Ishikawa (cell line): ENCODE measurements around the gene PALLD.

Experiments
- CEBPB ChIP-seq: IDR thresholded peaks from 2 replicates; pipeline ENCODE4 v1.6.1; 2012
- CREB1 ChIP-seq: IDR thresholded peaks from 2 replicates; pipeline ENCODE4 v1.6.1; 2012; ENCODE audit warnings: low read depth
- EGR1 ChIP-seq: IDR thresholded peaks from 2 replicates; pipeline ENCODE4 v1.6.1; 2012
- EP300 ChIP-seq: IDR thresholded peaks from 2 replicates; pipeline ENCODE4 v1.6.1; 2012; ENCODE audit warnings: borderline replicate concordance
- RAD21 ChIP-seq: IDR thresholded peaks from 2 replicates; pipeline ENCODE4 v1.6.1; 2012; ENCODE audit warnings: low read depth
- TF ChIP-seq, protein P1 (sequence below): IDR thresholded peaks from 2 replicates; pipeline ENCODE4 v1.6.1; 2012; ENCODE audit warnings: low read depth, mild to moderate bottlenecking

DNA sequence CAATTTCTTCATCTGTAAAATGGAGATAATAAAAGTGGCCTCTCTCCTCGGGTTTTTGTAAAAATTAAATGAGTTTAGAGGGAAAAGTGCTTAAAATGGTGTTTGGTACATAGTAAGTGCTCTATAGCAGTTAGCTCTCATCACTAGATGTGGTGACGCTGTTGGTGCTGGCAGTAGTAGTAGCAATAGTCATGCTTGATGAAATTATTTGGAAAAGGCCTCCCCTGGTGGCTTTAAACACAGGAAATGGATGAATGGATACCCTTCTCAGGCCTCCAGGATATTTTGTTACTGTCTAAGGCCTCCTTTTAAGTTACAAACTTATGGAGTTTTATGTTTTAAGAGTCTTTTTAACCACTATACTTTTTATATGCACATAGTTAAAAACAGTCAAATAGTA, 370.3 kb downstream of the PALLD start:
- TF ChIP-seq, protein P1, sequence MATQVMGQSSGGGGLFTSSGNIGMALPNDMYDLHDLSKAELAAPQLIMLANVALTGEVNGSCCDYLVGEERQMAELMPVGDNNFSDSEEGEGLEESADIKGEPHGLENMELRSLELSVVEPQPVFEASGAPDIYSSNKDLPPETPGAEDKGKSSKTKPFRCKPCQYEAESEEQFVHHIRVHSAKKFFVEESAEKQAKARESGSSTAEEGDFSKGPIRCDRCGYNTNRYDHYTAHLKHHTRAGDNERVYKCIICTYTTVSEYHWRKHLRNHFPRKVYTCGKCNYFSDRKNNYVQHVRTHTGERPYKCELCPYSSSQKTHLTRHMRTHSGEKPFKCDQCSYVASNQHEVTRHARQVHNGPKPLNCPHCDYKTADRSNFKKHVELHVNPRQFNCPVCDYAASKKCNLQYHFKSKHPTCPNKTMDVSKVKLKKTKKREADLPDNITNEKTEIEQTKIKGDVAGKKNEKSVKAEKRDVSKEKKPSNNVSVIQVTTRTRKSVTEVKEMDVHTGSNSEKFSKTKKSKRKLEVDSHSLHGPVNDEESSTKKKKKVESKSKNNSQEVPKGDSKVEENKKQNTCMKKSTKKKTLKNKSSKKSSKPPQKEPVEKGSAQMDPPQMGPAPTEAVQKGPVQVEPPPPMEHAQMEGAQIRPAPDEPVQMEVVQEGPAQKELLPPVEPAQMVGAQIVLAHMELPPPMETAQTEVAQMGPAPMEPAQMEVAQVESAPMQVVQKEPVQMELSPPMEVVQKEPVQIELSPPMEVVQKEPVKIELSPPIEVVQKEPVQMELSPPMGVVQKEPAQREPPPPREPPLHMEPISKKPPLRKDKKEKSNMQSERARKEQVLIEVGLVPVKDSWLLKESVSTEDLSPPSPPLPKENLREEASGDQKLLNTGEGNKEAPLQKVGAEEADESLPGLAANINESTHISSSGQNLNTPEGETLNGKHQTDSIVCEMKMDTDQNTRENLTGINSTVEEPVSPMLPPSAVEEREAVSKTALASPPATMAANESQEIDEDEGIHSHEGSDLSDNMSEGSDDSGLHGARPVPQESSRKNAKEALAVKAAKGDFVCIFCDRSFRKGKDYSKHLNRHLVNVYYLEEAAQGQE, result no peak
- TF ChIP-seq EP300, result no peak
- no peak for TF ChIP-seq EGR1
- TF ChIP-seq CEBPB, result no peak
- no peak for TF ChIP-seq RAD21
- no peak for TF ChIP-seq CREB1
